Activated CD8-positive, alpha-beta T cell treated with anti-CD3 and anti-CD28 coated beads for 36 hours (primary cell): ENCODE data around the gene RPL29. TPM values are rescaled to one million over a fixed set of nuclear protein-coding genes. Genes with fewer than 3 reads are reported as not detected.

ENCODE experiments used
- ATAC-seq: fragments of 200-7000 bp; cut with Tn5 transposase; one replicate; pipeline ENCODE4 v1.10.0; 2021; ENCODE audit warnings: mild to moderate bottlenecking, moderate library complexity
- CTCF ChIA-PET: fragments of 350-600 bp; sonication (Branson Sonifier 250); formaldehyde crosslinking; loops from one replicate; lab custom pipeline; 2021; ENCODE audit warnings: antibody characterized with exemption; lab: Charles Lee
- POLR2A ChIA-PET: fragments of 350-600 bp; sonication (Branson Sonifier 250); formaldehyde crosslinking; loops from one replicate; lab custom pipeline; 2021; ENCODE audit warnings: antibody characterized with exemption; lab: Charles Lee
- DNase-seq: peaks from one replicate; pipeline ENCODE4 v3.0.0-alpha.2; 2020
- H3K27ac Mint-ChIP-seq: one replicate; pipeline ENCODE4 v1.8.0; 2021; ENCODE audit warnings: mild to moderate bottlenecking, mixed read lengths
- H3K27me3 Mint-ChIP-seq: one replicate; pipeline ENCODE4 v1.8.0; 2021; ENCODE audit warnings: mixed read lengths
- H3K36me3 Mint-ChIP-seq: one replicate; pipeline ENCODE4 v1.8.0; 2021; ENCODE audit warnings: low read depth, mixed read lengths
- H3K4me1 Mint-ChIP-seq: one replicate; pipeline ENCODE4 v1.8.0; 2021; ENCODE audit warnings: low read depth, mixed read lengths
- H3K4me3 Mint-ChIP-seq: one replicate; pipeline ENCODE4 v1.8.0; 2021; ENCODE audit warnings: mild to moderate bottlenecking, moderate library complexity, mixed read lengths
- H3K9me3 Mint-ChIP-seq: one replicate; pipeline ENCODE4 v1.8.0; 2021; ENCODE audit warnings: mixed read lengths
- intact Hi-C: fragments of 100-400 bp; cut with micrococcal nuclease; formaldehyde crosslinking; loops from one replicate; pipeline ENCODE4 v1.10.0; 2022
- total RNA-seq, 2 experiments: library from RNA; stranded (reverse); gene quantifications; one replicate each; pipeline ENCODE4 v1.2.3, GENCODE V29; 2021
- TF ChIP-seq, protein P1 (sequence below): fragments of 200-600 bp; IDR thresholded peaks from one replicate; pipeline ENCODE4 v1.8.0; 2022; ENCODE audit warnings: antibody characterized with exemption, mild to moderate bottlenecking

RPL29 gene
- total RNA-seq, 2 experiments from 2014 or later = 2,039 to 2,045 TPM

DNA sequence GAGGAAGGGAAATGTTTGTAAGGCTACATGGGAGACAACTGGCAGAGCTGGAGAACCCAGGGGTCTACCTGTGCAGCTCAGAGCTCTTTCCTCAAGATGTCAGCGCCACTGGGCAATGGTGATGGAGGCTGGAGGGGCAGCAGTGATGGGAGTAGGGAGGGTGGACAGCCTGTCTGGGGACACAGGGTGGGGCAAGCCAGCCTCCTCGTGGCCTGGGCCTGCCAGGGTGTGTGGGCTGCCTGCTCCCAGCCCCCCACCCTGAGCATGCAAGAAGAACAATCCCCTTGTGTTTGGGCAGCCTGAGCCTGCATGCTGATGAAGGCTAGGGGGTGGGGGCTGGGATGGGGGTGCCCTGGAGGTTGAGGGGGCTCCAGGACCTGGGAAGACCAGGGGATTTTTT, 29.7 kb downstream of the RPL29 start:
- H3K9me3 Mint-ChIP-seq = no peaks in the 10 kb centered on the region
- H3K27ac Mint-ChIP-seq = no peak overlapping the region
- ATAC-seq = no peak
- peak overlapping the region; percentile 24 for H3K4me3 Mint-ChIP-seq
- H3K27me3 Mint-ChIP-seq = no peaks in the 10 kb centered on the region
- ChIA-PET POLR2A (interaction anchor here (1.0 to 2.0 kb wide), 5 partner anchors 10 to 29 kb away, joined by 3 to 6 read pairs (median 4); partner anchors contain the start of genes GPR62, PARP3 and RRP9), CTCF (interaction anchor here (1.0 to 3.3 kb wide), 5 partner anchors 8 to 25 kb away, joined by 4 to 14 read pairs (median 6); partner anchors contain the start of genes ABHD14B, PARP3 and RRP9)
- peaks cover 9% of the 10 kb centered on the region for H3K4me1 Mint-ChIP-seq
- no peak for DNase-seq
- intact Hi-C loops = no loop called here
- TF ChIP-seq, protein P1, sequence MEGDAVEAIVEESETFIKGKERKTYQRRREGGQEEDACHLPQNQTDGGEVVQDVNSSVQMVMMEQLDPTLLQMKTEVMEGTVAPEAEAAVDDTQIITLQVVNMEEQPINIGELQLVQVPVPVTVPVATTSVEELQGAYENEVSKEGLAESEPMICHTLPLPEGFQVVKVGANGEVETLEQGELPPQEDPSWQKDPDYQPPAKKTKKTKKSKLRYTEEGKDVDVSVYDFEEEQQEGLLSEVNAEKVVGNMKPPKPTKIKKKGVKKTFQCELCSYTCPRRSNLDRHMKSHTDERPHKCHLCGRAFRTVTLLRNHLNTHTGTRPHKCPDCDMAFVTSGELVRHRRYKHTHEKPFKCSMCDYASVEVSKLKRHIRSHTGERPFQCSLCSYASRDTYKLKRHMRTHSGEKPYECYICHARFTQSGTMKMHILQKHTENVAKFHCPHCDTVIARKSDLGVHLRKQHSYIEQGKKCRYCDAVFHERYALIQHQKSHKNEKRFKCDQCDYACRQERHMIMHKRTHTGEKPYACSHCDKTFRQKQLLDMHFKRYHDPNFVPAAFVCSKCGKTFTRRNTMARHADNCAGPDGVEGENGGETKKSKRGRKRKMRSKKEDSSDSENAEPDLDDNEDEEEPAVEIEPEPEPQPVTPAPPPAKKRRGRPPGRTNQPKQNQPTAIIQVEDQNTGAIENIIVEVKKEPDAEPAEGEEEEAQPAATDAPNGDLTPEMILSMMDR = no peak
- H3K36me3 Mint-ChIP-seq = no peaks in the 10 kb centered on the region

DNA sequence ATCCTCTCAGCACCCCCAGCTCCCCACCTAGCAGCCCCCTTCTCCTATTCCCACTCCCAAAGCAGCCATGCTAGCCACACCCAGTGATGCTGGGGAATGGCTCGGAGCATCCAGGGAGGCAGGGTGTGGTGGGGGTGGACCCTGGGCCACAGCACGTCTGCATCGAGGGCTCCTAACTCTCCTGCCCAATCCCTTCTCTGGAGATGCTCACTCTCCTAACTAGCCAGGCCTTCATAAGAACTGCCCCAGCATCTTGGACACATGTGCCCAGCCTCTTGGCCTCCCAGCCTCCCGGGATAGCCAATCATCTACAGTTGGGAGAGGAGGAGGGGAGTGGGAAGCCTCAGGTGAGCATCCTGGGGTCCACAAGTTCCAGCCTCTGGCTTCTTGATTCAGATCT, 31.2 kb downstream of the RPL29 start:
- CTCF ChIA-PET = interaction anchor here (1.1 to 2.7 kb wide), 3 partner anchors 9 to 165 kb away, joined by 3 to 12 read pairs (median 6); partner anchors contain the start of genes ABHD14B and PARP3
- H3K4me3 Mint-ChIP-seq = no peak overlapping the region
- no peak overlapping the region for H3K27ac Mint-ChIP-seq
- H3K9me3 Mint-ChIP-seq = no peaks in the 10 kb centered on the region
- H3K27me3 Mint-ChIP-seq = no peaks in the 10 kb centered on the region
- H3K4me1 Mint-ChIP-seq = peaks cover 9% of the 10 kb centered on the region
- TF ChIP-seq, protein P1 = no peak
- POLR2A ChIA-PET = interaction anchor here (1.2 to 2.0 kb wide), 4 partner anchors 9 to 31 kb away, joined by 3 to 6 read pairs (median 4); partner anchors contain the start of genes ABHD14B and GPR62
- no peaks in the 10 kb centered on the region for H3K36me3 Mint-ChIP-seq
- intact Hi-C loops = no loop called here
- ATAC-seq (no peak), DNase-seq (no peak)

DNA sequence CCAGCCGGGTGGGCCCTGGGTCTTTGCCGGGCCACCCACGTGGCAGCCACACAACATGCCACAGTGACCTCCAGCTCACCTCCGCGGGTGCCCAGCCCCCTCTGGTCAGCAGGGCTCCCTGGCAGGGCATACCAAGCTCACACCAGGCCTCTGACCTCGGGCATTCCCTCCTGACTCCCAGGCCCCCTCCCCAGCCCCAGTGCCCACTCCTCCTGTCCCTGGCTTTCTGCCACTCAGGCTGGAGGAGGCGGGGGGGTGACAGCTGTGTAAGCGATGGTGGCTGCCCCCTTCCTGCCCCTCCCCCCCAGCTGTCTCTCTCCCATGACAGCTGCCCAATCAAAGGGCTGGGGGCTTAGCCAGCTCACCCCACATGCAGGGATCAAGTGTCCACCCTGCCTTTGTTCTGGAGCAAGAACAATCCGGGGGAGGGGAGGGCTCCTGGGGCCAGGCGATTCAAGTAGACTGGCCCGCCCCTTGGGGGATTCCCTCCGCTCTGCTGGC, 31.7 kb downstream of the RPL29 start:
- TF ChIP-seq, protein P1 = no peak
- POLR2A ChIA-PET = interaction anchor here (1.2 to 2.4 kb wide), 3 partner anchors 9 to 11 kb away, joined by 3 to 11 read pairs (median 5); partner anchors contain the start of genes ABHD14A and ABHD14B
- Mint-ChIP-seq H3K4me3 (no peak overlapping the region), H3K27me3 (no peaks in the 10 kb centered on the region), H3K36me3 (no peaks in the 10 kb centered on the region), H3K4me1 (peaks cover 7% of the 10 kb centered on the region), H3K27ac (no peak overlapping the region), H3K9me3 (no peaks in the 10 kb centered on the region)
- ATAC-seq (no peak), DNase-seq (no peak)
- CTCF ChIA-PET = interaction anchor here (1.1 to 2.7 kb wide), 3 partner anchors 10 to 165 kb away, joined by 3 to 12 read pairs (median 4); partner anchors contain the start of gene ABHD14B
- intact Hi-C loops = no loop called here

DNA sequence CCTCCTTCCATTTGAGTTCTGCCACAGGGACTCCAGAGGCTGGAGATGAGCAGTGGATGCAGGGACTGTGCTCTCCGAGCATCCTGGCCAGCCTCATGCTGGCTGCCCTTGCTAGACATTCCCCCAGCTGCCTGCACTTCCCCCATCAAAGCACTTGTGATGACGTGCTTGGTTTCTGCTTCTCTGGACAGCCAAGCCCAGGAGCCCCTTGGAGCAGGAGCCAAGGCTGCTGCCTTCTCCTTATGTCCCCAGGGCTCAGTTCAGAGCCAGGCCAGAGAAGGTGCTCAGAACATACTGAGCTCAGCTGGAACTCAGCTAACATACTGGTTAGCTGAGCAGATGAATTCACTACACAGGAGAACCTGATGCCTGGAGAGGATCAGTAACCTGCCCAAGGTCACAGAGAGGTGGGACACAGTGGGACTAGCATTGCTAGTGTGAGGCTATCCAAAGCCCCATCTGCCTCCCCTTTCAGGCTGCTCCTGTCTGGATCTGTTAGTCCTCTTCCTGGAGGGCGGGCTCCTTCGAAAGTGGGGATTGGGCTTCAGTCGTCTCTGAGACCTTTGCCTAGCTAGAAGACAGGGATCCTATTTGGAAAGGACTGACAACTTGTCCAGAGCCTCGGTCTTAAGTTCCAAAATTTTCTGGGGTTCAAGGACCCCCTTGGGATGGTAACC, 32.7 kb downstream of the RPL29 start:
- no peaks in the 10 kb centered on the region for H3K9me3 Mint-ChIP-seq
- ChIA-PET POLR2A (interaction anchor here (0.6 to 2.4 kb wide), 6 partner anchors 10 to 33 kb away, joined by 3 to 11 read pairs (median 3); partner anchors contain the start of genes ABHD14A, ABHD14B, PARP3 and RPL29), CTCF (interaction anchor here (1.2 to 2.0 kb wide), 3 partner anchors 9 to 21 kb away, joined by 4 to 8 read pairs (median 7); partner anchors contain the start of genes ABHD14B, PARP3 and RRP9)
- H3K36me3 Mint-ChIP-seq = peaks cover 3% of the 10 kb centered on the region
- peaks cover 4% of the 10 kb centered on the region for H3K4me1 Mint-ChIP-seq
- no peaks in the 10 kb centered on the region for H3K27me3 Mint-ChIP-seq
- intact Hi-C loops = no loop called here
- H3K4me3 Mint-ChIP-seq = no peak overlapping the region
- TF ChIP-seq, protein P1 = no peak
- no peak for DNase-seq
- no peak overlapping the region for H3K27ac Mint-ChIP-seq
- ATAC-seq = no peak
